MV-4-11 (cell line): Measurements from ENCODE around the gene IL10RA.

ENCODE experiments used
- DNase-seq: peaks from one replicate; lab custom pipeline; 2025; lab: John Stamatoyannopoulos, UW

Gene IL10RA

DNA sequence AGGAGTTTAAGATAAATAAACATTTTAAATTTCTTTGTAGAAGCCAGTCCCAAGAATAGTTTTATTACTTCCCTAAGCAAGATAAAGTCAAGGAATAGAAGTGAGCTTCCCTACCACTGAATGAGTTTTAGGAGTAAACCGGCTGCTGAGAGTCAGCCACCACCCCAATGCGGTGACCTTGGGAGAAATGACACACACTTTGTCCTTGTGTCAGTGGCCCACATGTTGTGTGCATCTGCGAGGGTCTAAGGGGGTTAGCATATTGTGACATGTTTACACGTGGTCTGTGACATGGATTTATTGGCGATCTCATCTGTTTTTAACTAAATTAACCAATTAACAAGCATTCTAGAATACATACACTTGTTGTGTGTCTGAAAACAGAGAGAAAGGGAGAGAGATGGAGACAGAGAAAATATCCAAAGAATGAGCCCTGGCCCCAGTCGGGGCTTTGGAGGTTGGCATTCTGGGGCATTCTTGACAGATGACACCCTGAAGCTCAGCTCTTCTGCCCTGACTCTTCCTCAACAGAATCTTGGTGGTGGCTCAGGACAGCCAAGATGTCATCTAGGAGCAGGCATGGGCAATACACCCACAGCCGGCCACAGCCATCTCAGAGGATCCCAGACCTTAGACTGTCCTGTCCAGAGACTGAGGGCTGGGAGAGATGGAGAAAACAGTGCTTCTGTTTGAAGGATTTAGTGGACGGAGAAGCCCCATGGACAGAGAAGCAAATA, 60.9 kb downstream of the IL10RA start:
- no peak for DNase-seq

DNA sequence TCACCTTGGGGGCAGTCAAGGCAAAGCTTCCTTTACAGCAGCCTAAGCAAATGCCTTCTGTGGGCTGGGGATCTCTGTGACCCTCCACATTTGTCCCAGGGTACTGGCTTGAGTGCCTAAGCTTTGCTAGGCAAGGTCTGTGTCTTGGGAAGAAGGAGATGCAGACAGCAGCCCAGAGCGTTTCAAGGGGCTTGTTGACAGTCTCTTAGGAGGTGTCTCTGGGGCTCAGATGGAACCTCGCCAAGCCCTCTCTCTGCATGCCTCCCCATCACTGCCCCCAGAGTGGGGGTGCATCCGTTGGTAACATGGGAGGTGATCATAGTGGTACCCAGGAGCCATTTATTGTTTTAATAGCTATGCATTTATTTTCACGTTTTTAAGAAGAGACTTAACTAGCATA, 61.6 kb downstream of the IL10RA start:
- no peak for DNase-seq

DNA sequence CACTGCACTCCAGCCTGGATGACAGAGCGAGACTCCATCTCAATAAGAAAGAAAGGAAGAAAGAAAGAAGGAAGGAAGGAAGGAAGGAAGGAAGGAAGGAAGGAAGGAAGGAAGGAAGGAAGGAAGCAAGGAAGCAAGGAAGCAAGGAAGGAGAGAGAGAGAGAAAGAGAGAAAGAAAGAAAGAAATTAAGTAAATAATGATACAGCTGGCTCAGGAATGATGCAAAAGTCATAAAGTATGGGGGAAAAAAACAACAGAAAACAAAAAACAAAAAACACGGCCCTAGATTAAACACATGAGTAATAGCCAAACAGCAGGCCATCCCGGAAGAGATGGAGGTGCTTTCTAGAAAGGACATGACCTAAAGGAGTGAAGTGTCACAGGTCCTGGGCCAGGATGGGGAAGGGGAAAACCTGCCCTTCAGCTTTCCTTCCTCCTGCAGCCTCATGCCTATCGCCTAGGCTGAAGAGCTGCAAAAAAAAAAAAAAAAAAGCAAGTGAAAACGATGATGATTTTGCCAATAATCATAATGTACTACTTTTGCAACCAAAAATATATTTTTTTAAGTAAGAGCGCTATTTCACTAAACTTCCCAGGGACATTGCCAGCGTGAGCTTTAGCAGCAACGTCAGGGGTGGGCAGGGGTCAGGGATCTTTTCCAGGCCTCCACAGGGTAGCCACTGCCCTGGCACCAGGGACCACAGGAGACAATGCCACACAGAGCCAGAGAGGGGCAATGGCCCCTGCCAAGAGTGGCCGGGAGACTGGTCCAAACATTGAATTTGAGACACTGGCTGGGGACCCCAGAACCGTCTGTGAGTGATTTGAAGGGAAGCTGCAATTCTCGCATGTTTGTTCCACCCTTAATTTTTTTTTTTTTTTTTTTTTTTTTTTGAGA, 62.5 kb downstream of the IL10RA start:
- DNase-seq = no peak

DNA sequence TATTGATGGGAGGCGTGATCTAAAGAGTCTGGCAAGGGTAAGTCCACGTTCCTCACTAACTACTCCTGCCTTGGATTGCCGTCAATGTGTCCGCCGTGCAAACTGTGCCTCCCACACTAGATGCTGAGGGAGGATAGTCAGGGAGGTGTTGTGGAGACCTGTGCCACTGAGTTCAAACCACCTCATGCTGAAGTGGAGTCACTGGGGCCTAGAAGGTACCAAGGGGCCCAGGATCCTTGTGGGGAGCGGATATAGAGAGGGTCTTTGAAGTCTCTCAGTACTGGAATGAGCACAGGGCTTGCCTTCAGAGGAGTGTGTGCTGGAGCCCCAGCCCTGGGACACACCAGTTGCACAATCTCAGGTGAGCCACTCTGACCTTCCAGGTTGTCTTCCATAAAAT, 63.6 kb downstream of the IL10RA start:
- DNase-seq = no peak

DNA sequence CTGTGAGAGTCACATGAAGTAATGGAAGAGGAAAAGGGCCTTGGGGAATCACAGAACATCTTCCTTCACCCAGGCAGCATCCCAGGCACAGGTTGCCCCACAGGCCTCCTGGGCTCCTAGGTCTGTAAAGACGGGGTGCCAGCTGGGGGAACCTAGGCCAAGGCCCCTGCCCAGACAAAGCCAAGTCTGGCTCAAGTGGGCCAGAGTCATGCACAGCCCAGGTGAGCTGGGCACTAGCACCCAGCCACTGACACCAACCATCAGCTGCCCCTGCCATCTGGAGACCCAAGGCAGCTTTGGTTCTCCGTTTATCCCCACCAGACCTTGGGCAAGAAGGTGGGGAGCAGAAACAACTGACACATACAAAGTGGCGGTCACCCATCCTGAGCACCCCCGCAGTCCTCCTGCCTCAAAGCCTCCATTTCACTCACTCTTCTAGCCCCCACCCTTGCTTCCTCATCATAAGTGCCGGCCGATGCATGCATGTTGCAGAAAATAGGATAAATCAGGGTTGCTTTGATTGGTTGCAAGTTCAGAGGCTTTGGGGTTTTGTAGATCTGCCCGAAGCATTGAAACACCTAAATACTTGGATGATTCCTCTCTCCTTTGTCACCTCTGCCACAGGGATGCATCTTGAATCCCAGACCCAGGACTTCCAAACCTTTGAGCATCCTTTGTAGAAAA, 64.2 kb downstream of the IL10RA start:
- DNase-seq = no peak
